Activated CD4-positive, alpha-beta T cell treated with anti-CD3 and anti-CD28 coated beads, Interleukin-2, amount 50 U/mL, for 4 hours (primary cell): Measurements from ENCODE around the gene GPR75.

Experiments
- DNase-seq, 2 experiments: peaks; one replicate each; pipeline ENCODE4 v3.0.0-alpha.2; 2020

GPR75 gene

DNA sequence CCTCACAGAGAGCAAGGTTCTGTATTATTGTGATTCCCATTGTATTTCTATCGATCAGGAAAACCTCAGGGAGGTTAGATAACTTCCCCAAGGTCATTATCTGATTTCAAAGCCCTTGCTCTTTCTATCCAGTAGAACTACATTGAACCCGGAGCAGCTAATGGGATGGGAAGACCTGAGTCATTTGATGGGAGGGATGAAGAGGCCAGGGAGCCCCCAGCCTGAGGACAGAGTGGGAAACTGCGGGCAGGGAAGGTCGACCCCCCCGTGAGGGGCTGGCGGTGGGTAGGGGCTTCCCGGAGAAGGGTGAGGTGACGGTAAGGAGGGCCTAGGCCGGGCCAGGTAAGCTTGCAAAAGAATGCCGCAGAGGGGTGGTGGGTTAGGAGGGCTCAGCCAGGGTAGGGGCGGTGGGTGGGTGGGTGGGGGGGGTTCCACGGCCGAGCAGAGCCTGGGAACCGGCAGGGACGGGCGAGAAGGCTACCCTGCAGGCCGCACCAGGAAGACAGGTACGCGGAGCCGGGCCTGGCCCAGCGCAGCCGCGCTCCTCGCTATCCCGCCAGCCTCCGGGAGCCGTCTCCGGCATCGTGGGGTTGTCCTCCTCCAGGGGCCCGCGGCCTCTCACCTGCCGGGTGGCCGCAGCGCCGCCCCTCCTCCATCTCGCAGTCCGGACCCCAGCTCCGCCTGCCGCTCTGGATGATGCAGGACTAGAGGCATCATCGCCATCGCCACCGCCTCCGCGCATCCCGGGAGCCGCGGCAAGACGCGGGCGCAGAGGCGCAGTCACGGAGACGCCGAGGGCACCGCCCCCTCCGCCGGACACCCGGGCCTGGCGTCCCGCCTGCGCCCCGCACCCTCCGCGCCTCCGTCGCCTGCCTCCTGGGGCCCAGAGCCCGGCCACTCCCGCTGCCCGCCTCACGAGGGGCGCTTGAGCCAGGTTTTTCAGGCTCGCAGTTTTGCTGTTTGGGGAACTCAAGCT is at the start of gene GPR75:
Gene GPR75, minus strand, starts transcription at position 762 of the 976 bp plus-strand sequence. CDS start 5,211 bp downstream, outside the sequence.
- no peak for DNase-seq

DNA sequence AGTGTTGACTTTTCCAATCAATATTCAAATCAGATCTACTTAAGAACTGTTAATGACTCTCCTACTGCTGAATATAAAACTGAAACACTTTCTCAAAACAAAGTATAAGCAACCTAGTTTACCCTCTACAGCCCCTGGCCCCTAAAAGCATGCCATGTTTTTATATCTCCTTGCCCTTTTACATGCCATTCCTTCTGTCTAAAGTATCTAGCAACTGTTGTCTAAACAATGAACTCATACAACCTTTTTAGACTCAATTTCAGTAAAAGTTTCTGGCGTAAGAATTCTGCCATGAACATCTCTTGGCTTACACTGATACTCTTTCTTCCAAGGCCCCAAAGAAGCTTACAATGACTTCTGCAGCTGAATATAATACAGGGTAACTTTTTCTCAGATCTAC is 47.8 kb upstream of the GPR75 start:
- no peak for DNase-seq

GRCh38 chr2:53905396-53905795 is 45.6 kb upstream of the GPR75 start:
- no peak for DNase-seq

DNA sequence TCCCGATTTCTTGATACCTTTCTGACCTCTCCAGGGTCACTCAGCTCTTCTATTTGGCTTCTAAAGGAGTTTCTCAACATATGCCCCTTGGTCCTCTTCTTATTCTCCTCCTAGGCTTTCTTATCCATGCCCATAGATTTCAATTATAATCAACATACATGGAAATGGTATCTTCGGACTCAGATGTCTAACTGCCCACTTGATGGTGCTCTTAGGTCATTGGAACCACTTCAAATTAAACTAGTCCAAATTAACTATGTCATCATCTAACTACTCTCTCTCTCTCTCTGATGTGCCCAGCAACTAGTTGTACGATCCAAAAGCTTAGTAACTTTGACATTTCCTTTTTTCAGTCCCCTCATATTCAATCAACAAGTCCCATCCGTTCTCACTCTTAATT is 43.2 kb upstream of the GPR75 start:
- no peak for DNase-seq

GRCh38 chr2:53901192-53901591 is 41.4 kb upstream of the GPR75 start:
- DNase-seq: no peak

- DNase-seq: no peak
Observed at GRCh38 chr2:53896864-53897263, 37.1 kb upstream of the GPR75 start.

- no peak for DNase-seq
Observed at GRCh38 chr2:53886406-53887280, 26.9 kb upstream of the GPR75 start.

DNA sequence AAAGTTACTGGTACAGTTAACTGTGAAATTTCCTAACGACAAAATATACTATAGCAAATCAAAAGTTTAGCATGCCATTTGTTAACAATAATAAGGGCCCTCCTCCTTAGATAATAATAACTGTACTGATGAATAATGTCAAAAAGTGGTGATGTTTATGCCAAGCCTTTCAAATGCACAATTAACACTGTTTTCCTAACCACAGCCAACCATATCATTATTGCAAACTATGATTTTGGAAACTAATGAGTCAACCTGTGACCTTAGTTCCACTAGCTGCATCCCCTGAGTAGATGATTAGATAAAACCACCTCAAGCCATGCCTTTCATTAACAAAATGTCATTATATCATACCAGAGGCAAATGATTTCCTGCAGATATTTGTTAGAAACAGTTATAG is 25.1 kb upstream of the GPR75 start:
- no peak for DNase-seq

DNA sequence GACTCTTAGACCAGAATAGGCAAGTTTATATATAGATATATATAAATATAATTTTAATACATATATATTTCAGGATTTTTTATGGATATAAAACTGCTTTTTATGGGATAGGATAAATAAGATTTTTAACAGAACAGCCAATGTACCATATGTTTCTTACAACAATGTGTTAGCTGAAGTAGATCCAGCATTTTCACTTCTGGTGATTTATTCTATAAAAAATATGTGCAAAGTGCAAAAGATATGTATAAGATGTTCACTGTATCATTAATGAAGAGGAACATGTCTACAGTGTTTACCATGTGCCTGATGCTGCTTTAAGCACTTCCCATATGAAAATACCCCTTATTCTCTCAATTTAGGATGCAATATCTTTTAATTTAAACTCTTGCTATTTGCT is 22.2 kb upstream of the GPR75 start:
- DNase-seq: no peak

GRCh38 chr2:53881360-53881759 is 21.6 kb upstream of the GPR75 start:
- DNase-seq: no peak

GRCh38 chr2:53880756-53881155 is 21.0 kb upstream of the GPR75 start:
- no peak for DNase-seq

DNA sequence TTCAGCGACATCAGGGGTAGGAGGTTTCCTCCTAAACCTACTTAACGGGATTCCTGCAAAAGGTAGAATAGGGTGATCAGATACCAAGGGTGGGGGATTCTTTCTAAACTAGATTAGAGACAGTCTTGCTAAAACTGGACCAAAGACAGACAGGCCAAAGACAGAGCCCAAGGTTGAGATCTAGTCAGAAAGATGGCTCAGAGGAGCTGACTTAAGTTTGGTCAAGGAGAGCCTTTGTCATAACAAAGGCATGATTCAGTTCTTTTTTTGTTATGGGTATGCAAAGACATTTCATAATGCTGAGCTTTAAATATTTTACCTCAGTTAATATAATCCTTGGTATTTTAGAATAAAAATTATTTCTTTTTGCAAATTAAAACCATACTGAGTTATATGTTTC is 17.8 kb upstream of the GPR75 start:
- DNase-seq: no peak

- no peak for DNase-seq
Observed at GRCh38 chr2:53877112-53877511, 17.3 kb upstream of the GPR75 start.

- DNase-seq: no peak
Observed at GRCh38 chr2:53874401-53874950, 14.7 kb upstream of the GPR75 start.

DNA sequence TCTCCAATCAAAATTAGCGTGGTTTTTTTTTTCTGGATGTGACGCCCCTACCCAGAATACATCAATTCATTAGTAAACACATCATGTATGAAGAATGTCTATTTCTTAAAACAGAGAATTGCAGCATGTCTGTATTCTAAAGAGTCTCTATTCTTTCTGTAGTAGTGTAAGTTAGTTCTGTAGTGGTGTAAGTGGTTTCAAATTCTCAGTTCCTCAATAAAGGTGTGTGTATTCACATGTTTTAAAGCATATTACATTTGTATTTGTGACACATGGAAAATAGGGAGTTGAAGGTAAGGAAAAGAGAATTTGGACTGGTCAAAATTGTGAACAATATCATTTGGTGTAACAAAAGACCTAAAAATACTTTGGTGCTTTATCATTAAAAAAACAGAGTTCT is 8.0 kb upstream of the GPR75 start:
- no peak for DNase-seq

DNA sequence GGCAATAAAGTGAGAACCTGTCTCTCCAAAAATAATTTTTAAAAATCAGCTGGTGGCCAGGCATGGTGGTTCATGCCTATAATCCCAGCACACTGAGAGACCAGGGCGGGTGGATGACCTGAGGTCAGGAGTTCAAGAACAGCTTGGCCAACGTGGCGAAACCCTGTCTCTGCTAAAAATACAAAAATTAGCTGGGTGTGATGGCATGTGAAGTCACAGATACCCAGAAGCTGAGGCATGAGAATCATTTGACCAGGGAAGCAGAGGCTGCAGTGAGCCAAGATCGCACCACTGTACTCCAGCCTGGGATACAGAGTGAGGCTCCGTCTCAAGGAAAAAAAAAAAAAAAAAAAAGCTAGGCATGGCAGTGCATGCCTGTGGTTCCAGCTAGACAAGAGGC is 7.4 kb upstream of the GPR75 start:
- no peak for DNase-seq

DNA sequence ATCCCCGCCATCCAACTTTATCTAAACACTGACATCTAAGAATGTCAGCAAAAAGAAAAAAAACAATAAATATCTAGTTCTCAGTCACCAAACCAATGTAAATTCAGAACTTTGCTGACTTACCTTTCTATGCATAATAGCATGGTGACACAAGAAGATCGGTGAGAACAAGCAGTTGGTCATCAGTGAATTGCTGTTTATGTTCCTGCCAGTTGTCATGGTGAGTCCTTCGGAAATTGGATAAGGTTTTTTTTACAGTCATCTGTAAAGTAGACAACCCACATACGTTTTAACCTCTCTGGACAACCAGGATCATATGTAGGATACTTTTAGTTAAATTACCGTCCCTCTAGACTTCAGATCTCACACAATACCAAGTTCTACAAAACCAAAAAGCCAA is 6.2 kb upstream of the GPR75 start:
- no peak for DNase-seq

DNA sequence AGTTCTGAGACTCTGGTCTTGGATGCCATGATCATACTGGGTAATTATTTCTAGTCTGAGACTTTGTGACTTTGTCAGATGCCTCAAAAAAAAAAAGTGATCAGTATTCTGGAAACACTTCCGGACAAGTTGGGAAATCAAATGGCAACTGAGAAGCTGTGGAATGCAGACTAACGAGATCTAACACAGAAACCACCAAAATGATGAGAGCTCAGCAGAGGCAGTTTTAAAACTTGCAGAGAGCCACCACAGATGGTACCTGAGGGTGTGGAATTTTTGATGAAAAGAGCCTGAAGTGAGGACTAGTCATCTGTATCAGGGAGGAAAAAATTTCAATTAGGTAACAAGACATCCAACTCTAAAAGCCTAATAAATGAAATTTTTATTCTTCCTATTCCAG is 5.5 kb upstream of the GPR75 start:
- DNase-seq: no peak

- no peak for DNase-seq
Observed at GRCh38 chr2:53863538-53864227, 3.9 kb upstream of the GPR75 start.

DNA sequence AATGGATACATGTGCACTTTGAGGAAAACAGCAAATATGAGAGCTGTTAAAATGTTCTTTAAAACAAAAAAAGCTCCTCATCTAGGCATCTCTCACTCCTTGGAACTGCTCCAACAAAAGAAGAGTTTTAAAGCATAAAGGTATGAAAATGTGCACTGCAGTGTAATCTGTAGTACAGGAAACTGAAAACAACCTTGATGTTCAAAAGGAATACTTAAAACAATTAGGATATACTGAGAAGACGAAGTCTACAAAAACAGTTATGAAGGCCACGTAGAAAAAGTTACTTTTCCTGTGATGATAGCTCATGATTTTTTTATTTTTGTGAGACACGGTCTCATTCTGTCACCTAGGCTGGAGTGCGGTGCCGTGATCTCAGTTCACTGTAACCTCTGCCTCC is 2.1 kb upstream of the GPR75 start:
- DNase-seq: no peak

GRCh38 chr2:53856272-53856671 is 3.5 kb downstream of the GPR75 start:
- DNase-seq: no peak

DNA sequence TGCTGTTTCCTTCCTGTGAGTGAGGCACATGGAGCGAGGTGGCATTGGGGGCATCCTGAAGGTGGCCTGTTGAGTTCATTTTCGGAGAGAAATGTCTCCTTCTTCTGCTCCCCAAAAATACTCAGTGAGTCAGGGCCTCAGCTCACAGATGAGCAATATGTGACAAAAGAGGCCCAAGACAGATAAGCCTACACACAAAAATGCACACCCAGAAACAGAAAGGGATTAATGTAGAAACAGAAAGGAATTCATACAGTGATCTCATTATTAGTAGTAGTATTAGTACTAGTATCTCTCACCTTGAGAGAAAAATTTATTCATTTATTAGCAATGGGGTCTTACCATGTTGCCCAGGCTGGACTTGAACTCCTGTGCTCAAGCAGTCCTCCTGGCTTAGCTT is 5.1 kb downstream of the GPR75 start:
- DNase-seq: no peak

GRCh38 chr2:53852532-53852931 is 7.2 kb downstream of the GPR75 start:
- DNase-seq: no peak
